ENCODE results near the gene AOX1. TPM values are rescaled to one million over a fixed set of nuclear protein-coding genes. Genes with fewer than 3 reads are reported as not detected.

AOX1 gene
- total RNA-seq, 1 experiment from 2014 or later = 0.71 TPM

- no peak overlapping the region for H3K4me2 ChIP-seq (ENCODE audit: low read length)
- peaks cover 3 to 17% of the 10 kb centered on the region in 2 experiments; a peak in 3 of 4 replicates for H3K4me1 ChIP-seq (ENCODE audit: control insufficient read depth in 1 of 2, insufficient read depth in 2 of 2, low read length in 2 of 2)
- ChIA-PET RAD21 (ENCODE audit: low non-redundant PET in 1 of 2, low total read pairs in 2 of 2, uncharacterized antibody in 2 of 2, unreplicated experiment in 2 of 2) (no interaction called here), POLR2A (no interaction called here), CTCF (no interaction called here)
- H3K9ac ChIP-seq (ENCODE audit: low read length) = no peak overlapping the region
- no peak overlapping the region for H2AFZ ChIP-seq (ENCODE audit: low read depth, low read length, poor library complexity, severe bottlenecking)
- TF ChIP-seq SIN3A (IDR thresholded peaks at IDR 0.05; ENCODE audit: low read depth) (no peak), EGR1 (IDR thresholded peaks at IDR 0.05; ENCODE audit: low read depth) (no peak), EZH2 (IDR thresholded peaks at IDR 0.05) (no peak), TCF7L2 (IDR thresholded peaks at IDR 0.05; ENCODE audit: borderline replicate concordance, extremely low read depth, insufficient read depth, insufficient read length) (no peak), ZFX (IDR thresholded peaks at IDR 0.05) (no peak), ZBTB33 (IDR thresholded peaks at IDR 0.05; ENCODE audit: extremely low read depth, insufficient replicate concordance, low read length) (no peak), FOSL1 (IDR thresholded peaks at IDR 0.05; ENCODE audit: low read depth) (no peak), CBX3 (IDR thresholded peaks at IDR 0.05; ENCODE audit: low read depth) (no peak), ZNF274 (IDR thresholded peaks at IDR 0.05; ENCODE audit: low read depth, low read length) (no peak), SRF (IDR thresholded peaks at IDR 0.05; ENCODE audit: low read depth) (no peak), YY1 (IDR thresholded peaks at IDR 0.05; ENCODE audit: extremely low read depth, insufficient replicate concordance, low read depth, low read length) (no peak), POLR2AphosphoS5 (IDR thresholded peaks at IDR 0.05; ENCODE audit: low read depth, low read length) (no peak)
- TF ChIP-seq, protein P1, sequence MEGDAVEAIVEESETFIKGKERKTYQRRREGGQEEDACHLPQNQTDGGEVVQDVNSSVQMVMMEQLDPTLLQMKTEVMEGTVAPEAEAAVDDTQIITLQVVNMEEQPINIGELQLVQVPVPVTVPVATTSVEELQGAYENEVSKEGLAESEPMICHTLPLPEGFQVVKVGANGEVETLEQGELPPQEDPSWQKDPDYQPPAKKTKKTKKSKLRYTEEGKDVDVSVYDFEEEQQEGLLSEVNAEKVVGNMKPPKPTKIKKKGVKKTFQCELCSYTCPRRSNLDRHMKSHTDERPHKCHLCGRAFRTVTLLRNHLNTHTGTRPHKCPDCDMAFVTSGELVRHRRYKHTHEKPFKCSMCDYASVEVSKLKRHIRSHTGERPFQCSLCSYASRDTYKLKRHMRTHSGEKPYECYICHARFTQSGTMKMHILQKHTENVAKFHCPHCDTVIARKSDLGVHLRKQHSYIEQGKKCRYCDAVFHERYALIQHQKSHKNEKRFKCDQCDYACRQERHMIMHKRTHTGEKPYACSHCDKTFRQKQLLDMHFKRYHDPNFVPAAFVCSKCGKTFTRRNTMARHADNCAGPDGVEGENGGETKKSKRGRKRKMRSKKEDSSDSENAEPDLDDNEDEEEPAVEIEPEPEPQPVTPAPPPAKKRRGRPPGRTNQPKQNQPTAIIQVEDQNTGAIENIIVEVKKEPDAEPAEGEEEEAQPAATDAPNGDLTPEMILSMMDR (IDR thresholded peaks at IDR 0.05 in 2 of 3, conservative IDR thresholded peaks at IDR 0.05 in 1 of 3; ENCODE audit: borderline replicate concordance in 1 of 3, insufficient read depth in 1 of 3, low read depth in 2 of 3, low read length in 2 of 3) = no peak
- TF ChIP-seq, protein P2, sequence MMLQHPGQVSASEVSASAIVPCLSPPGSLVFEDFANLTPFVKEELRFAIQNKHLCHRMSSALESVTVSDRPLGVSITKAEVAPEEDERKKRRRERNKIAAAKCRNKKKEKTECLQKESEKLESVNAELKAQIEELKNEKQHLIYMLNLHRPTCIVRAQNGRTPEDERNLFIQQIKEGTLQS (IDR thresholded peaks at IDR 0.05) = no peak
- no peaks in the 10 kb centered on the region for H3K27me3 ChIP-seq (ENCODE audit: insufficient read depth, low read length)
- no peaks in the 10 kb centered on the region for H3K9me2 ChIP-seq (ENCODE audit: insufficient read depth)
- no TSS peak for BruUV-seq (replicated peaks)
- no peaks in the 10 kb centered on the region for H3K9me3 ChIP-seq (ENCODE audit: control insufficient read depth in 1 of 2, insufficient read depth in 1 of 2, low read depth in 1 of 2, low read length in 2 of 2)
- DNase-seq (ENCODE audit: low read depth, low spot score) = no peak
- no peaks in the 10 kb centered on the region for H3K79me2 ChIP-seq (ENCODE audit: insufficient read depth, low read length)
- ATAC-seq = no peak
- H4K20me1 ChIP-seq (ENCODE audit: insufficient read depth) = no peaks in the 10 kb centered on the region
- no peak overlapping the region for H3K27ac ChIP-seq (ENCODE audit: low read depth, low read length)
- intact Hi-C loops (cut with micrococcal nuclease) = no loop called here
- no peaks in the 10 kb centered on the region for H3K36me3 ChIP-seq (ENCODE audit: control insufficient read depth in 1 of 2, insufficient read depth in 2 of 2, low read length in 2 of 2)
- no peak overlapping the region for H3K4me3 ChIP-seq (replicated peaks in 1 of 2; ENCODE audit: low read depth in 1 of 2, low read length in 2 of 2)
Measured at GRCh38 chr2:200664770-200665494, 79.1 kb downstream of the AOX1 start.
